ENCODE measurements around the gene TSGA10. TPM values are rescaled to one million over a fixed set of nuclear protein-coding genes. Genes with fewer than 3 reads are reported as not detected.

TSGA10 gene
- total RNA-seq, 1 experiment from 2014 or later = 8.4 TPM

DNA sequence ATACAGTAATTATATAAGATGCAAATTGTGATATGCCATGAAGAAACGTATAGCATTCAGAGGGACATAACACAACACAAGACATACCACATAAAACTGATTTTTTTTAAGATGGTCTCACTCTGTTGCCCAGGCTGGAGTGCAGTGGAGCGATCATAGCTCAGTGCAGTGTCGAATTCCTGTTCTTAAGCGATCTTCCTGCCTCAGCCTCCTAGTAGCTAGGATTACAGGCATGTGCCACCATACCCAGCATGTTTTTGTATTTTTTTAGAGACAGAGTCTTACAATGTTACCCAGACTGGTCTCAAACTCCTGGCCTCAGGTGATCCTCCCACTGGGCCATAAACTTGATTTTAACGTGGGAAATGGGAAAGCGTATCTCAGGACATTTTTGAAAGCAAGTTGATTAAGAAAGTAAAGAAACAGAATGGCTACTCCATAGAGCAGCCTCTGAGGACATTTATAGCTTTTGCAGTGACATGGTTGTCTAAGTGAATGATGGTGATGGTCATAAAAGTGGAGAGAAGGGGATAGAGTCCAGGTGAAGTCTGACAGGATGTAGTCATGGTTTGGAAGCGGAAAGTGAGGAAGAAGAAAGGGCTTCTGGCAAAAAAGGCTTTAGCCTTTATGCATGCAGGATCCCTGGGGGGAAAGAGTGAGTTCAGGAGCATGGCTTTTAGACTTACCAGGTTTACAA lies 2.4 kb downstream of the TSGA10 start:
- no peak for DNase-seq (ENCODE audit: low spot score)

GRCh38 chr2:99150706-99151105 lies 4.0 kb downstream of the TSGA10 start:
- DNase-seq (ENCODE audit: low spot score) = no peak

- DNase-seq (ENCODE audit: low spot score) = peak; percentile 95
These were observed 13.3 kb downstream of the TSGA10 start, which contains the start of gene C2orf15 for GRCh38 chr2:99141110-99142108. C2orf15 (plus strand) TSS chr2:99141707; CDS start chr2:99150559, 8,852 bp downstream.

DNA sequence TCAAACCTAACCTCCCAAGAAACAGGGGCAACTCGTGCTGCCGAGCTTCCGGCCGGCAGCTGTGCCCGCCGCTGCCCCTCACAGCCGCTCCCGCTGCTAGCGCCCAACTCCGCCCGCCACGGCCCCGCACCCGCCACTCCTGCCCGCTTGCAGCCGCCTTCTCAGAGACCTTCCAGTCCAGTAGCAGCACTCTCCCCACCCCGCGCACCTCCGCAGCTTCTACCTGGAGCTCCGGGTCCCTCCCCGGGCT lies 14.0 kb downstream of the TSGA10 start:
- DNase-seq (ENCODE audit: low spot score) = no peak

GRCh38 chr2:99140056-99140859 lies 14.5 kb downstream of the TSGA10 start:
- peak; percentile 16 for DNase-seq (ENCODE audit: low spot score)

- no peak for DNase-seq (ENCODE audit: low spot score)
These were observed 15.7 kb downstream of the TSGA10 start for GRCh38 chr2:99139003-99139402.

- peak; percentile 9 for DNase-seq (ENCODE audit: low spot score)
These were observed 19.6 kb downstream of the TSGA10 start for GRCh38 chr2:99135044-99135556.

GRCh38 chr2:99127981-99128380 lies 26.8 kb downstream of the TSGA10 start:
- no peak for DNase-seq (ENCODE audit: low spot score)

DNA sequence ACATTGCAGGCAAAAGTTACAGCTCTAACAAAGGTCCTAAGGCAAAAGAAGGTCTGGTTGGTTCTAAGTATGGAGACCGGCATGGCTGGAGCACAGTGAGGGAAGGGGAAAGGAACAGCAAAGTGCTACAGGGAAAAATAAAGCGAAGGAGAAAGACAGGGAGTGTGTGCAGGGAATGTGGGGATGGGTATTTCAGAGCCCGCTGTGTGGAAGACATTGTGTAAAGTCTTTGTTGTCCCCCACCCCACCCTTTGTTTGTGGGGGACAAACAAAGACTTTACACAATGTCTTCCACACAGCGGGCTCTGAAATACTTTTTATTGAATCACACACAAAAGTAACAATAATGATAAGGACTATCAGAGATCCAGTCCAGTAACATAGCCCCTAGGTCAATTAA lies 42.1 kb downstream of the TSGA10 start:
- DNase-seq (ENCODE audit: low spot score) = no peak

DNA sequence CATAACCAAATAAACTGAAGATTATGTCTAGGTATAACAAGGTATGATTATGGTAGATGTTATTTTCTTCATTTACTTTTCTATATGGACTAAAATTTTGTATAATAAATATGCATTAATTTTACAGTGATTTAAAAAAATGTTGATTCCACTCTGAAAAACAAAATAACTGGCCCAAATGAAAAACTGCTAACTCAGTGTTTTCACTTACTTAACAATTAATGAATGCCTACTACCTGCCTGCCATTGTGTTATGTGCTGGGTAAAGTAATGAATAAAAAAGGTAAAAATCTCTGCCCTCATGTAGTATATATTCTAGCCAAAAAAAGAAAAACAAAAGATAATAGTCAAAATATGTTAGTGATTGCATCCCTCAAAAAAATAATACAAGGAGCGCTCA lies 42.8 kb downstream of the TSGA10 start:
- no peak for DNase-seq (ENCODE audit: low spot score)

DNA sequence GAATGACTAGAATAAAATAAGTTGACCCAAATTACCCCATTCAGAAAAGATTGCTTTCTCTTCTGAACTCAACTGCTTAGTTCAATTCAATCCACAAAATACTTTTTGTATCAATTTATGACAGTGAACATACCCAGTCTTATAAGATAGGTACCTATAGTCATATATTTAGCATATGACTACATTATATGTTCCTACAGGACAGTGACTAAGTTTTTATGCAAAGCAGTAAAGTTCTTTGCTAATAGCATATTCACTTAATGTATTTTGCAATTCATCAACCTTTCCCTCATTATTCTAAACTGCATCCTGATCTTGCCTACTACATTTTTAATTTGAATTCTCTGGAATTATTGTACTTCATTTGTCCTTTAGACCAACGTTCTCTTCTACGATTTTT lies 43.5 kb downstream of the TSGA10 start:
- DNase-seq (ENCODE audit: low spot score) = no peak

GRCh38 chr2:99106913-99107312 lies 47.8 kb downstream of the TSGA10 start:
- no peak for DNase-seq (ENCODE audit: low spot score)

DNA sequence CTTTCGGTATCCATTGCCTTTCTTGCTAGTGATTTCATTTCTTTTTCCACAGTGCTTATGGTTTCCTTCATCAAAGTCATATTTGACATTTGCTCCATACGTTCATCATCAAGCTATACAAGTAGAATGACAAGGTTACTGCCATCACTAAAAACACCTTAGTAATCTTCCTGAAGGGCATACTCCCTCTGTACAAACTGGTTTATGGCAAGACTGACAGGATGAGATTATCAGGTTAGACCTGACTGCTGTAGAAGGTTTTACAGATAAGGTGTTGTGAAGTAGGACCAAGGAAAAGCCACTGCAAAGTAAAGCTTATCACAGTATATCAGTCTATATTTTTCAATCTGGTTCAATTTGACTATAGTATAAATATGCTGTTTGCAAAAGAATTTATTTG lies 50.7 kb downstream of the TSGA10 start:
- no peak for DNase-seq (ENCODE audit: low spot score)

- DNase-seq (ENCODE audit: low spot score) = peak; percentile 17
These were observed 53.0 kb downstream of the TSGA10 start for GRCh38 chr2:99101697-99102096.

GRCh38 chr2:99096728-99097127 lies 58.0 kb downstream of the TSGA10 start:
- no peak for DNase-seq (ENCODE audit: low spot score)

DNA sequence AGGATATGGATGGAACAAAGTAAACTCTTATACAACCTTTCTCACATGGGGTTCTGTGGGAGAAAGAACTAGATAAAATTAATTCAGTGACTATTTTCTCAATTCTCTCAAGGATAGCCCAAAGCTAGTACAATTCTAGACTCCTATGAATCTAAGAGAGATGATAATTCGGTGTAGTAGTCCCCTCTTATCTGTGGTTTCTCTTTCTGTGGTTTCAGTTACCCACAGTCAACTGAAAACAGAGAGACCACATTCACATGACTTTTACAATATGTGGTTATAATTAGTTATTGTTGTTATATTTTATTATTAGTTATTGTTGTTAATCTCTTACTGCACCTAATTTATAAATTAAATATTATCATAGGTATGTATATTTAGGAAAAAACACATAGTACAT lies 66.7 kb downstream of the TSGA10 start:
- DNase-seq (ENCODE audit: low spot score) = no peak

- DNase-seq (ENCODE audit: low spot score) = no peak
These were observed 68.4 kb downstream of the TSGA10 start for GRCh38 chr2:99086385-99086784.

- no peak for DNase-seq (ENCODE audit: low spot score)
These were observed 69.3 kb downstream of the TSGA10 start for GRCh38 chr2:99085421-99085820.

DNA sequence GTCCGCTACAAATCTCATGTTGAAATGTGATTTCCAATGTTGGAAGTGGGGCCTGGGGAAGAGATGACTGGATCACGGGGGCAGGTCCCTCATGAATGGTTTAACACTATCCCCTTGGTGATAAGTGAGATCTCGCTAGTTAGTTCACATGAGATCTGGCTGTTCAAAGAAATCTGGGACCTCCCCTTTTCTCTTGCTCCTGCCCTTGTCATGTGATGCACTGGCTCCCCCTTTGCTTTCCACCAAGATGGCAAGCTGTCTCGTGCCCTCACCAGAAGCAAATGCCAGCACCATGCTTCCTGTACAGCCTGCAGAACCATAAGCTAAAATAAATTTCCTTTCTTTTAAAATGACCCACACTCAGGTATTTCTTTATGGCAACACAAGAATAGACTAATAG lies 70.5 kb downstream of the TSGA10 start:
- DNase-seq (ENCODE audit: low spot score) = no peak

DNA sequence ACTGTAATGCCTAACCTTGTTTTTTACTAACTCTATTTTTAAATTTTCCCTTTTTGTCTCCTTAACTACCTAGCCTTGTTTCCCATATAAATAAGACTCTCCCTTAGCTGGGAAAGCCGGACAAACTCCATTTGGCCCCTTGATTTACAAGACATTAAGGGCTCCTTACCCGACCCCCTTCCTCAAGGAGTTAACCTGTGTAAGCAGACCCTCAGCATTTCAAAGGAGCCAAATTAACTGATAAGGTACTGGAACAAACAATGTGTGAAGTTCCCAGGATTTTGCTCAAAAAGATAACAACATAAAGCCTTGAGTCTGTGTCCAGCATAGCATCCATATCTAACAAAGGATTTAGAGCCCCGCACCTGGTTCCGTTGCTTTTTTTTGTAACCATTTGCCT lies 72.9 kb downstream of the TSGA10 start:
- no peak for DNase-seq (ENCODE audit: low spot score)

DNA sequence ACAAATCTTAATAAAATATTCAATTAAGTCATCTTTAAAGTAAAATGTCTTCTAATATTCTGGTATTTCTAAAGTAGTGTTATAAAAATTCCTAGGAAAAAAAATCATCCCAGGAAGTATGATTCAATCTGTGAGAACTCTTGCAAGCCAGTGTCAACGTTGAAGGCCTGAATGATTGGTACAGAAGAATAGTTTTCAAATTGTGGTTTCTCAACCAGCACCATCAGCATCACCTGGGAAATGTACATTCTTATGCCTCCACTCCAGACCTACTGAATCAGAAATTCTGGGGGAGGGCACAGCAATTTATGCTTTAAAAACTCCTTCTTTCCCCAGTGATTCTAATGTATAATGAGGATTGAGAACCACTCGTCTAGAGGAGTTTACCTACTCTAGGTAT lies 75.5 kb downstream of the TSGA10 start:
- DNase-seq (ENCODE audit: low spot score) = no peak

- no peak for DNase-seq (ENCODE audit: low spot score)
These were observed 82.2 kb downstream of the TSGA10 start for GRCh38 chr2:99072551-99072950.

All from HT-29 (cell line).